LNCaP clone FGC (cell line): ENCODE data around the gene MAP6D1.
"Not testable (repeated sequence)": the region's sequence is repeated elsewhere in the genome, so short reads cannot be mapped to it uniquely, and the experiment has no call there.

Experiments used
- DNase-seq: peaks from one replicate; pipeline ENCODE4 v3.0.0-alpha.2; 2011; ENCODE audit warnings: low read depth
- H3K4me3 ChIP-seq: 2 replicates; pipeline ENCODE4 v1.5.1; 2011; ENCODE audit warnings: mild to moderate bottlenecking, low read depth, low read length, control low read depth
- CTCF ChIP-seq: IDR thresholded peaks from 2 replicates; pipeline ENCODE4 v1.5.1; 2012; ENCODE audit warnings: mild to moderate bottlenecking; ENCODE audit not compliant: control insufficient read depth, insufficient read depth; ENCODE audit errors: extremely low read depth

Gene MAP6D1

GRCh38 chr3:183779896-183780465, 45.4 kb downstream of the MAP6D1 start:
- no peak overlapping the region for H3K4me3 ChIP-seq
- no peak for DNase-seq
- TF ChIP-seq CTCF = no peak

DNA sequence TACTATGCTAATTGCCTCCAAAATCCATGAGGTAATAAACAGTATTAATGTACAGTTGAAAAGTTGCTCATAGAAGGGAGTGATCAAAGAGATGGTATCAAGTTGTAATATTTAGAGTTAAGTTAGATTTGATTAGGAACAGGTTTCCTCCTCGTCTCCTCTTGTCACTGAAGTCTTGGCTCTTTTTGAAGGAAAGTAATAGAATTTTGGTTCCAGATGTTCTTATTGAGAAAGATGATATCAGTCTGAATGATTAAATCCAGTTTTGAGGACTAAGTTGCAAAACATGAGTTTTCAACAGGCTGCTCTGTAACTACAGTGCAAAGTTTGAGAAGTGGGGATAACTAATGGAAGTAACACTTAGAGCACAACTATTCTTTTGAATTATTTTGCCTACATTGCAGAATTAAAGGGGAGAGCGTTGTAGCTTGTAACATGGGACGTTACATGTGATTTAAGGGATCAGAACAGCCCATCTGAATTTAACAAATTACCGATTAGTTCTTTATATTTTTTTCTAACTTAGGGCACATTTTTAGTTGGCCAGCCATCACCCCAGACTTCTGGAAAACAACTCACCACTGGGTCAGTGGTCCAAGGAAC, 48.3 kb downstream of the MAP6D1 start:
- no peak for TF ChIP-seq CTCF
- no peak overlapping the region for H3K4me3 ChIP-seq
- no peak for DNase-seq

GRCh38 chr3:183776451-183776850, 48.9 kb downstream of the MAP6D1 start:
- not testable (repeated sequence) for H3K4me3 ChIP-seq, DNase-seq

- no peak overlapping the region for H3K4me3 ChIP-seq
- DNase-seq = no peak
- no peak for TF ChIP-seq CTCF
Measured at GRCh38 chr3:183775781-183776180, 49.6 kb downstream of the MAP6D1 start.

DNA sequence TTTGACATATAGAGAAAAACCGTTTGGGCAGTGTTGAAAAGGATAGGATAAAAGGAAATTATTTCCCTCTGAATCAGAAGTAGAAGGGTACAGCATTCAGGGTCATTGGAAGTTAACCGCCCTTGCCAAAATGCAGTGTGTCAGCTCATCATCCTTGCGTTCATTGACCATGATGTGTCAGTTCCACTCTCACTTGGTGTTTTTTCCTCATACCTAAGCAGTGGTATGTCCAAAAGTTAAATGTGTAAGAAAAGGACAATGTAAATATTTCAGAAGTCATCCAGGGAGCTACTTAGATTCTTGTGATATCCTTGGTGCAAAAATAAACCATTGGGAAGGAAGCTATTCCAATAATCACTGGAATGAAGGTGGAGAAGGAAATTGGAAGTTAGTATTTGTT, 50.7 kb downstream of the MAP6D1 start:
- H3K4me3 ChIP-seq = no peak overlapping the region
- no peak for TF ChIP-seq CTCF
- DNase-seq = no peak

DNA sequence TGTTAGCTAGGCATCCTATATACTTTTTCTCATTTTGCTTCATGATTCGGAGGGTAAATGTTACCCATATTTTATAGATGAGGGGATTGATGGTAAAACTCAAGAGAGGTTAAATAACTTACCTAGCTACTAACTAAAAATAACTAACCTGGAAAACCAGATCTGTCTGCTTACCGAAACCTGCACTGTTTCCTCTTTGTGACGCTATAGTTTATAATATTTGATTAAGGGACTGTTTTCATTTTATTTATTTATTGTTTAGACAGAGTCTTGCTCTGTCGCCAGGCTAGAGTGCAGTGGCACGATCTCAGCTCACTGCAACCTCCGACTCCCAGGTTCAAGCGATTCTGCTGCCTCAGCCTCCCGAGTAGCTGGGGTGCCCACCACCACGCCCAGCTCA, 55.9 kb downstream of the MAP6D1 start:
- TF ChIP-seq CTCF = no peak
- peak overlapping the region; percentile 8; the same call in 1 of the 2 replicates for H3K4me3 ChIP-seq
- DNase-seq = peak; percentile 60

DNA sequence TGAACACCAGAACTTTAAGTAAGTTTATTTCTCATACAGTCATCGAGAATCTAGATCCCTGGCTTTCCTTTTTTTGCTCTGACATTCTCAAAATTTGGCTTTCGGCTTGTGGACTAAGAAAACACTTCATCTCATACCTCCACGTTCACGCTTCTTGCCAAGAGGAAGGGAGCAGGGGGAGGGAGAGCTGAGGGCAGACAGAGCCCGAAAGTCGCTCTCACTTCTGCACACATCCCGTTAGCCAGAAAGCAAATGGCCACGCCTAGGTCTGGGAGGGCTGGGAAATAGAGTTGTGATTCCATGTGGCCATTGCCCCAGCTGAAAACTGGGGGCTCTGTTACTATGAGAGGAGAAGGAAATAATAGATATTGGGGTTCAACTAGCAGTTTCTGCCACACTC, 57.3 kb downstream of the MAP6D1 start:
- H3K4me3 ChIP-seq = no peak overlapping the region
- no peak for DNase-seq
- no peak for TF ChIP-seq CTCF
